GM18508 (cell line): Measurements from ENCODE around the gene TWIST2.

ENCODE experiments used
- ATAC-seq: cut with Tn5 transposase; IDR thresholded peaks from one replicate; pipeline ENCODE4 v1.9.1; 2021; ENCODE audit warnings: moderate number of reproducible peaks; ENCODE audit not compliant: insufficient read depth, unreplicated experiment

TWIST2 gene

GRCh38 chr2:238947920-238948710, 100.2 kb downstream of the TWIST2 start:
- no peak for ATAC-seq

- no peak for ATAC-seq
These were observed 101.1 kb downstream of the TWIST2 start for GRCh38 chr2:238948765-238949641.

- ATAC-seq = no peak
These were observed 101.9 kb downstream of the TWIST2 start for GRCh38 chr2:238949710-238950345.

GRCh38 chr2:238950551-238950950, 102.7 kb downstream of the TWIST2 start:
- ATAC-seq = no peak

GRCh38 chr2:238952261-238952919, 104.5 kb downstream of the TWIST2 start:
- ATAC-seq = no peak

GRCh38 chr2:238954841-238955591, 107.1 kb downstream of the TWIST2 start:
- no peak for ATAC-seq

GRCh38 chr2:238955648-238956531, 108.0 kb downstream of the TWIST2 start:
- ATAC-seq = no peak

GRCh38 chr2:238956676-238957075, 108.8 kb downstream of the TWIST2 start:
- no peak for ATAC-seq
